ENCODE measurements around the gene CTDNEP1. TPM values are rescaled to one million over a fixed set of nuclear protein-coding genes. Genes with fewer than 3 reads are reported as not detected.

The CTDNEP1 gene
- total and polyA plus RNA-seq, 2 donors (not counting 3 experiments of a cell fraction or from before 2014, with no cell fraction given), result 130 to 143 TPM

GRCh38 chr17:7219812-7220592 lies 31.5 kb downstream of the CTDNEP1 start, which contains the start of the genes ACADVL and DLG4:
Gene ACADVL (plus strand): TSS chr17:7219938. CDS start chr17:7219985, 47 bp downstream.
Gene DLG4 (minus strand): TSS chr17:7219836.
- dilution Hi-C loops (cut with MboI; ENCODE audit: extremely low pct_ligation_motif_present, low sequenced_read_pairs), result no loop called here
- CTCF ChIA-PET, result interaction anchor here (0.6 to 4.5 kb wide), 17 partner anchors 10 to 174 kb away, joined by 3 to 94 read pairs (median 4); partner anchors contain the start of genes DVL2, GABARAP, GPS2 and PHF23
- Histone ChIP-seq H3K4me1 (ENCODE audit: control insufficient read depth, extremely low read depth, insufficient read depth, low read length) (peaks cover 29% of the 10 kb centered on the region), H3K27me3 (ENCODE audit: control insufficient read depth in 2 of 2, insufficient read depth in 2 of 2, low read length in 2 of 2) (no peaks in the 10 kb centered on the region), H3K9me1 (replicated peaks; ENCODE audit: control insufficient read depth, extremely low read depth, insufficient read depth, low read length) (no peaks in the 10 kb centered on the region), H3K4me3 (replicated peaks in 1 of 3; ENCODE audit: insufficient read depth in 1 of 3, low read depth in 1 of 3, low read length in 3 of 3) (peak within 1 kb of the TSS; percentile 51 to 69 (median 61)), H4K20me1 (replicated peaks; ENCODE audit: control insufficient read depth, extremely low read depth, insufficient read depth, low read length) (no peaks in the 10 kb centered on the region), H3K79me2 (ENCODE audit: control insufficient read depth, insufficient read depth, low read length) (peaks cover 11% of the 10 kb centered on the region), H2AFZ (ENCODE audit: low read depth, low read length) (peak within 1 kb of the TSS; percentile 46), H3K9me3 (replicated peaks; ENCODE audit: control insufficient read depth, insufficient read depth, low read length) (no peaks in the 10 kb centered on the region), H3K9ac (replicated peaks; ENCODE audit: extremely low read depth, insufficient read depth, low read length) (peak within 1 kb of the TSS; percentile 72), H3K36me3 (ENCODE audit: control insufficient read depth in 2 of 2, extremely low read depth in 1 of 2, insufficient read depth in 2 of 2, low read length in 2 of 2) (peaks cover 15 to 30% of the 10 kb centered on the region in 2 experiments), H3K27ac (ENCODE audit: insufficient read depth, low read depth, low read length) (peak within 1 kb of the TSS; percentile 71), H3K4me2 (ENCODE audit: insufficient read depth, low read length) (peak within 1 kb of the TSS; percentile 65)
- FAIRE-seq (peak; percentile 85), DNase-seq (ENCODE audit: low read depth, low spot score) (peak; percentile 85)
- TF ChIP-seq JUN (IDR thresholded peaks at IDR 0.05; ENCODE audit: borderline replicate concordance, insufficient read depth, insufficient read length, low read depth) (no peak), MYC (IDR thresholded peaks at IDR 0.05; ENCODE audit: low read depth, low read length) (peak; percentile 3), POLR2A (IDR thresholded peaks at IDR 0.05; ENCODE audit: low read depth, low read length) (peak; percentile 83), FOS (IDR thresholded peaks at IDR 0.05; ENCODE audit: borderline replicate concordance, insufficient read depth, low read length) (peak; percentile 88), POLR2AphosphoS5 (IDR thresholded peaks at IDR 0.05; ENCODE audit: insufficient read depth, low read depth, low read length) (peak; percentile 93), MAX (IDR thresholded peaks at IDR 0.05; ENCODE audit: insufficient read depth, insufficient read length) (peak; percentile 30), GATA2 (IDR thresholded peaks at IDR 0.05; ENCODE audit: insufficient read depth, insufficient read length, low read depth, low read length) (no peak)
- TF ChIP-seq, protein P1, sequence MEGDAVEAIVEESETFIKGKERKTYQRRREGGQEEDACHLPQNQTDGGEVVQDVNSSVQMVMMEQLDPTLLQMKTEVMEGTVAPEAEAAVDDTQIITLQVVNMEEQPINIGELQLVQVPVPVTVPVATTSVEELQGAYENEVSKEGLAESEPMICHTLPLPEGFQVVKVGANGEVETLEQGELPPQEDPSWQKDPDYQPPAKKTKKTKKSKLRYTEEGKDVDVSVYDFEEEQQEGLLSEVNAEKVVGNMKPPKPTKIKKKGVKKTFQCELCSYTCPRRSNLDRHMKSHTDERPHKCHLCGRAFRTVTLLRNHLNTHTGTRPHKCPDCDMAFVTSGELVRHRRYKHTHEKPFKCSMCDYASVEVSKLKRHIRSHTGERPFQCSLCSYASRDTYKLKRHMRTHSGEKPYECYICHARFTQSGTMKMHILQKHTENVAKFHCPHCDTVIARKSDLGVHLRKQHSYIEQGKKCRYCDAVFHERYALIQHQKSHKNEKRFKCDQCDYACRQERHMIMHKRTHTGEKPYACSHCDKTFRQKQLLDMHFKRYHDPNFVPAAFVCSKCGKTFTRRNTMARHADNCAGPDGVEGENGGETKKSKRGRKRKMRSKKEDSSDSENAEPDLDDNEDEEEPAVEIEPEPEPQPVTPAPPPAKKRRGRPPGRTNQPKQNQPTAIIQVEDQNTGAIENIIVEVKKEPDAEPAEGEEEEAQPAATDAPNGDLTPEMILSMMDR (IDR thresholded peaks at IDR 0.05; ENCODE audit: extremely low read depth in 1 of 2, insufficient read depth in 1 of 2, low read depth in 1 of 2, low read length in 2 of 2), result no peak
- intact Hi-C loops (cut with micrococcal nuclease), result loop anchor here (1.0 to 2.0 kb wide), 3 partner anchors 19 to 43 kb away; partner anchors contain the start of gene PHF23
- BruUV-seq (replicated peaks), result TSS peak; percentile 19
- POLR2A ChIA-PET, result interaction anchor here (0.8 to 1.3 kb wide), 2 partner anchors 13 to 174 kb away, joined by 3 to 6 read pairs; no protein-coding TSS in a partner anchor

Data from endothelial cell of umbilical vein (primary cell).